Stimulated activated CD4-positive, alpha-beta T cell treated with anti-CD3 and anti-CD28 coated beads, Interleukin-2, amount 100 ng/mL, for 24 hours (primary cell): ENCODE data around the gene SLC25A48.

ENCODE experiments used
- DNase-seq, 2 donors: peaks; one replicate each; pipeline ENCODE4 v3.0.0-alpha.2; 2020

SLC25A48 gene

GRCh38 chr5:135885031-135885430, 50.6 kb downstream of the SLC25A48 start:
- DNase-seq, result no peak

- DNase-seq, result no peak
Observed at GRCh38 chr5:135886136-135886535, 51.7 kb downstream of the SLC25A48 start.

- DNase-seq, result peak; percentile 63 to 67
Observed at GRCh38 chr5:135887447-135887864, 53.0 kb downstream of the SLC25A48 start.

GRCh38 chr5:135887881-135888614, 53.6 kb downstream of the SLC25A48 start:
- no peak for DNase-seq

GRCh38 chr5:135890296-135890695, 55.8 kb downstream of the SLC25A48 start:
- DNase-seq, result no peak

- peak; percentile 37 to 49 for DNase-seq
Observed at GRCh38 chr5:135890867-135891266, 56.4 kb downstream of the SLC25A48 start.

- no peak for DNase-seq
Observed at GRCh38 chr5:135891268-135891667, 56.8 kb downstream of the SLC25A48 start.

- DNase-seq, result no peak
Observed at GRCh38 chr5:135891791-135892190, 57.3 kb downstream of the SLC25A48 start.

GRCh38 chr5:135894276-135894675, 59.8 kb downstream of the SLC25A48 start:
- DNase-seq, result no peak

- no peak for DNase-seq
Observed at GRCh38 chr5:135894789-135895188, 60.3 kb downstream of the SLC25A48 start.

- no peak for DNase-seq
Observed at GRCh38 chr5:135895474-135896006, 61.1 kb downstream of the SLC25A48 start, which contains the start of gene IL9. Gene IL9, minus strand, starts transcription at chr5:135895841. Its CDS starts 25 bp downstream, at chr5:135895816.

GRCh38 chr5:135898651-135899050, 64.2 kb downstream of the SLC25A48 start:
- DNase-seq, result no peak

- DNase-seq, result no peak
Observed at GRCh38 chr5:135900276-135900675, 65.8 kb downstream of the SLC25A48 start.

GRCh38 chr5:135901633-135902032, 67.2 kb downstream of the SLC25A48 start:
- DNase-seq, result no peak

- no peak for DNase-seq
Observed at GRCh38 chr5:135905144-135905543, 70.7 kb downstream of the SLC25A48 start.

GRCh38 chr5:135913713-135914626, 79.5 kb downstream of the SLC25A48 start:
- DNase-seq, result no peak

GRCh38 chr5:135915466-135916001, 81.1 kb downstream of the SLC25A48 start:
- no peak for DNase-seq

- no peak for DNase-seq
Observed at GRCh38 chr5:135916638-135917263, 82.3 kb downstream of the SLC25A48 start.

GRCh38 chr5:135920199-135920598, 85.7 kb downstream of the SLC25A48 start:
- no peak for DNase-seq

GRCh38 chr5:135921388-135921787, 86.9 kb downstream of the SLC25A48 start:
- no peak for DNase-seq

- no peak for DNase-seq
Observed at GRCh38 chr5:135930029-135930948, 95.8 kb downstream of the SLC25A48 start.

- no peak for DNase-seq
Observed at GRCh38 chr5:135930949-135931295, 96.5 kb downstream of the SLC25A48 start.
